GM19023 (cell line): ENCODE results near the gene PAK1IP1.
"Not testable (repeated sequence)": the region's sequence is repeated elsewhere in the genome, so short reads cannot be mapped to it uniquely, and the experiment has no call there.

Experiments
- ATAC-seq: cut with Tn5 transposase; IDR thresholded peaks from one replicate; pipeline ENCODE4 v1.9.1; 2021; ENCODE audit warnings: mild to moderate bottlenecking, moderate library complexity; ENCODE audit not compliant: unreplicated experiment

Gene PAK1IP1

GRCh38 chr6:10694302-10695085 is at the start of gene PAK1IP1, which contains the start of gene C6orf52:
PAK1IP1 (plus strand) TSS chr6:10694972; CDS start chr6:10694986, 14 bp downstream.
C6orf52 (minus strand) TSS chr6:10694616; CDS start chr6:10687550, 7,066 bp downstream.
- peak; percentile 99 for ATAC-seq

GRCh38 chr6:10655508-10656055 is 39.2 kb upstream of the PAK1IP1 start:
- ATAC-seq, result no peak

GRCh38 chr6:10658910-10659698 is 35.7 kb upstream of the PAK1IP1 start:
- no peak for ATAC-seq

GRCh38 chr6:10659699-10660348 is 34.9 kb upstream of the PAK1IP1 start:
- no peak for ATAC-seq

- ATAC-seq, result not testable (repeated sequence)
These were observed 34.2 kb upstream of the PAK1IP1 start for GRCh38 chr6:10660431-10661191.

- ATAC-seq, result no peak
These were observed 32.6 kb upstream of the PAK1IP1 start for GRCh38 chr6:10662207-10662606.

- ATAC-seq, result no peak
These were observed 32.0 kb upstream of the PAK1IP1 start for GRCh38 chr6:10662742-10663141.

GRCh38 chr6:10665595-10665994 is 29.2 kb upstream of the PAK1IP1 start:
- not testable (repeated sequence) for ATAC-seq

GRCh38 chr6:10668126-10668917 is 26.4 kb upstream of the PAK1IP1 start:
- ATAC-seq, result no peak

- no peak for ATAC-seq
These were observed 18.4 kb upstream of the PAK1IP1 start for GRCh38 chr6:10676403-10676802.

- ATAC-seq, result no peak
These were observed 16.3 kb upstream of the PAK1IP1 start for GRCh38 chr6:10678456-10678855.

- ATAC-seq, result no peak
These were observed 13.0 kb upstream of the PAK1IP1 start for GRCh38 chr6:10681795-10682194.

- no peak for ATAC-seq
These were observed 12.3 kb upstream of the PAK1IP1 start for GRCh38 chr6:10682355-10682988.

- no peak for ATAC-seq
These were observed 10.2 kb upstream of the PAK1IP1 start for GRCh38 chr6:10684618-10685017.

- no peak for ATAC-seq
These were observed 9.5 kb upstream of the PAK1IP1 start for GRCh38 chr6:10685092-10685915.

GRCh38 chr6:10686901-10687300 is 7.9 kb upstream of the PAK1IP1 start:
- ATAC-seq, result no peak

GRCh38 chr6:10687582-10687981 is 7.2 kb upstream of the PAK1IP1 start:
- no peak for ATAC-seq
